ENCODE results near the gene GYG2. TPM values are rescaled to one million over a fixed set of nuclear protein-coding genes. Genes with fewer than 3 reads are reported as not detected.

The GYG2 gene
- total RNA-seq, 1 experiment from 2014 or later = not detected

DNA sequence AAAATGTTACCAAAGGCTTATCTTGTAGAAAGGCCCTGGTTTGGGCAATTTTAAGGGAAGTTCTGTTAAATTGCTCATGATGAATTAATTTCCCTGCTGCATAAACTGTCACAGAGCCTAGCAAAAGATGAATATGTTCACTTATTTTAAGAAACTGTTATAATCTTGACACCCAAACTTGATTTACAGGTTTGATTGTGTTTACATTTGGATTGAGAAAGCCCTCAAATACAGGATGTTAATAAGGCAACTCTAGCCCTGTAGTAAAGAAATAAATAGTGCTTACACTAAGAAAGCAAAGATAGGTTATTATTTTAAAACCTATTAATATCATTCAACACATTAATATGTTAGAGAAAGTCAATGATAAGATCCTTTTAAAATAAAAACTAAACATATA, 18.3 kb downstream of the GYG2 start:
- Histone ChIP-seq H3K79me2 (ENCODE audit: insufficient read depth, low read length) (no peaks in the 10 kb centered on the region), H3K4me2 (ENCODE audit: low read length) (no peak overlapping the region), H3K36me3 (ENCODE audit: control insufficient read depth in 1 of 2, insufficient read depth in 2 of 2, low read length in 2 of 2) (no peaks in the 10 kb centered on the region), H2AFZ (ENCODE audit: low read depth, low read length, poor library complexity, severe bottlenecking) (no peak overlapping the region), H3K27ac (ENCODE audit: low read depth, low read length) (no peak overlapping the region), H3K9me2 (ENCODE audit: insufficient read depth) (no peaks in the 10 kb centered on the region), H3K27me3 (ENCODE audit: insufficient read depth, low read length) (no peaks in the 10 kb centered on the region), H3K9ac (ENCODE audit: low read length) (no peak overlapping the region), H3K4me1 (ENCODE audit: control insufficient read depth in 1 of 2, insufficient read depth in 2 of 2, low read length in 2 of 2) (no peaks in the 10 kb centered on the region), H3K4me3 (replicated peaks in 1 of 2; ENCODE audit: low read depth in 1 of 2, low read length in 2 of 2) (no peak overlapping the region), H4K20me1 (ENCODE audit: insufficient read depth) (no peaks in the 10 kb centered on the region), H3K9me3 (ENCODE audit: control insufficient read depth in 1 of 2, insufficient read depth in 1 of 2, low read depth in 1 of 2, low read length in 2 of 2) (no peaks in the 10 kb centered on the region)
- intact Hi-C loops (cut with micrococcal nuclease) = no loop called here
- TF ChIP-seq JUND (IDR thresholded peaks at IDR 0.05) (no peak), EZH2phosphoT487 (IDR thresholded peaks at IDR 0.05; ENCODE audit: borderline replicate concordance) (no peak), REST (IDR thresholded peaks at IDR 0.05; ENCODE audit: low read depth) (no peak), SIN3A (IDR thresholded peaks at IDR 0.05; ENCODE audit: low read depth) (no peak), POLR2AphosphoS5 (IDR thresholded peaks at IDR 0.05; ENCODE audit: low read depth, low read length) (no peak), ZBTB33 (IDR thresholded peaks at IDR 0.05; ENCODE audit: extremely low read depth, insufficient replicate concordance, low read length) (no peak), ZNF274 (IDR thresholded peaks at IDR 0.05; ENCODE audit: low read depth, low read length) (no peak), ELF1 (IDR thresholded peaks at IDR 0.05; ENCODE audit: borderline replicate concordance, low read depth) (no peak), CEBPB (IDR thresholded peaks at IDR 0.05; ENCODE audit: low read depth) (no peak), SRF (IDR thresholded peaks at IDR 0.05; ENCODE audit: low read depth) (no peak), SP1 (IDR thresholded peaks at IDR 0.05; ENCODE audit: low read depth) (no peak), EZH2 (IDR thresholded peaks at IDR 0.05) (no peak), RAD21 (IDR thresholded peaks at IDR 0.05; ENCODE audit: low read depth) (no peak), ATF3 (IDR thresholded peaks at IDR 0.05) (no peak), ZFX (IDR thresholded peaks at IDR 0.05) (no peak)
- TF ChIP-seq, protein P1, sequence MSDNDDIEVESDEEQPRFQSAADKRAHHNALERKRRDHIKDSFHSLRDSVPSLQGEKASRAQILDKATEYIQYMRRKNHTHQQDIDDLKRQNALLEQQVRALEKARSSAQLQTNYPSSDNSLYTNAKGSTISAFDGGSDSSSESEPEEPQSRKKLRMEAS (IDR thresholded peaks at IDR 0.05) = no peak
- TF ChIP-seq, protein P2, sequence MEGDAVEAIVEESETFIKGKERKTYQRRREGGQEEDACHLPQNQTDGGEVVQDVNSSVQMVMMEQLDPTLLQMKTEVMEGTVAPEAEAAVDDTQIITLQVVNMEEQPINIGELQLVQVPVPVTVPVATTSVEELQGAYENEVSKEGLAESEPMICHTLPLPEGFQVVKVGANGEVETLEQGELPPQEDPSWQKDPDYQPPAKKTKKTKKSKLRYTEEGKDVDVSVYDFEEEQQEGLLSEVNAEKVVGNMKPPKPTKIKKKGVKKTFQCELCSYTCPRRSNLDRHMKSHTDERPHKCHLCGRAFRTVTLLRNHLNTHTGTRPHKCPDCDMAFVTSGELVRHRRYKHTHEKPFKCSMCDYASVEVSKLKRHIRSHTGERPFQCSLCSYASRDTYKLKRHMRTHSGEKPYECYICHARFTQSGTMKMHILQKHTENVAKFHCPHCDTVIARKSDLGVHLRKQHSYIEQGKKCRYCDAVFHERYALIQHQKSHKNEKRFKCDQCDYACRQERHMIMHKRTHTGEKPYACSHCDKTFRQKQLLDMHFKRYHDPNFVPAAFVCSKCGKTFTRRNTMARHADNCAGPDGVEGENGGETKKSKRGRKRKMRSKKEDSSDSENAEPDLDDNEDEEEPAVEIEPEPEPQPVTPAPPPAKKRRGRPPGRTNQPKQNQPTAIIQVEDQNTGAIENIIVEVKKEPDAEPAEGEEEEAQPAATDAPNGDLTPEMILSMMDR (IDR thresholded peaks at IDR 0.05 in 2 of 3, conservative IDR thresholded peaks at IDR 0.05 in 1 of 3; ENCODE audit: borderline replicate concordance in 1 of 3, insufficient read depth in 1 of 3, low read depth in 2 of 3, low read length in 2 of 3) = no peak
- no peak for DNase-seq (ENCODE audit: low read depth, low spot score)
- POLR2A ChIA-PET = no interaction called here
- no peak for ATAC-seq
- no TSS peak for BruUV-seq (replicated peaks)
- CTCF ChIA-PET = no interaction called here
- RAD21 ChIA-PET (ENCODE audit: low non-redundant PET in 1 of 2, low total read pairs in 2 of 2, uncharacterized antibody in 2 of 2, unreplicated experiment in 2 of 2) = no interaction called here

All from HCT116 (cell line).